Measurements from ENCODE around the gene CHST12. TPM values are rescaled to one million over a fixed set of nuclear protein-coding genes. Genes with fewer than 3 reads are reported as not detected.

Gene CHST12
- total RNA-seq, 1 experiment from 2014 or later: 12.9 TPM

- no peaks in the 10 kb centered on the region for H3K9me3 ChIP-seq (ENCODE audit: low read length)
- POLR2A ChIA-PET (ENCODE audit: unreplicated experiment): interaction anchor here (0.5 to 0.8 kb wide), 4 partner anchors 16 to 50 kb away, joined by 4 to 9 read pairs (median 4); no protein-coding TSS in a partner anchor
Measured at GRCh38 chr7:2403718-2404648, 572 bp downstream of the CHST12 start.

GRCh38 chr7:2404714-2405119 lies 1.3 kb downstream of the CHST12 start:
- no peaks in the 10 kb centered on the region for H4K20me1 ChIP-seq (ENCODE audit: low read length)
- peak overlapping the region; percentile 96 for H3K4me2 ChIP-seq (ENCODE audit: low read length)
- CTCF ChIA-PET: no interaction called here
- no peak overlapping the region for H3K27ac ChIP-seq (ENCODE audit: low read length)
- H3K79me2 ChIP-seq (ENCODE audit: low read length): peaks cover 21% of the 10 kb centered on the region
- ATAC-seq (no peak), DNase-seq (no peak)
- peak overlapping the region; percentile 85; the same call in 1 of the 2 replicates for H3K9ac ChIP-seq (ENCODE audit: low read length)
- no peaks in the 10 kb centered on the region for H3K27me3 ChIP-seq (ENCODE audit: low read length)
- no TSS peak for BruUV-seq (replicated peaks)
- no peak for TF ChIP-seq EZH2 (IDR thresholded peaks at IDR 0.05; ENCODE audit: low read length, unreplicated experiment)
- H3K9me2 ChIP-seq (replicated peaks; ENCODE audit: low read length): no peaks in the 10 kb centered on the region
- no peaks in the 10 kb centered on the region for H3K9me3 ChIP-seq (ENCODE audit: low read length)
- no peaks in the 10 kb centered on the region for H3F3A ChIP-seq (ENCODE audit: low read length, unreplicated experiment)
- no peaks in the 10 kb centered on the region for H3K36me3 ChIP-seq (ENCODE audit: low read depth, low read length)
- peak overlapping the region; percentile 96 for H2AFZ ChIP-seq (ENCODE audit: low read length)
- peaks cover 18% of the 10 kb centered on the region for H3K4me1 ChIP-seq (ENCODE audit: insufficient read depth, low read length)
- intact Hi-C loops (cut with micrococcal nuclease): no loop called here
- POLR2A ChIA-PET (ENCODE audit: unreplicated experiment): no interaction called here
- peak overlapping the region; percentile 96 for H3K4me3 ChIP-seq (ENCODE audit: low read length)

More at GRCh38 chr7:2403718-2404648, 572 bp downstream of the CHST12 start:
- DNase-seq (peak; percentile 25), ATAC-seq (peak; percentile 42)
- no peaks in the 10 kb centered on the region for H3K27me3 ChIP-seq (ENCODE audit: low read length)
- peak overlapping the region; percentile 85 for H3K9ac ChIP-seq (ENCODE audit: low read length)
- H3K4me1 ChIP-seq (ENCODE audit: insufficient read depth, low read length): peaks cover 22% of the 10 kb centered on the region
- no peaks in the 10 kb centered on the region for H3K36me3 ChIP-seq (ENCODE audit: low read depth, low read length)
- no peaks in the 10 kb centered on the region for H3F3A ChIP-seq (ENCODE audit: low read length, unreplicated experiment)
- H3K9me2 ChIP-seq (replicated peaks; ENCODE audit: low read length): no peaks in the 10 kb centered on the region
- TF ChIP-seq, protein P1, sequence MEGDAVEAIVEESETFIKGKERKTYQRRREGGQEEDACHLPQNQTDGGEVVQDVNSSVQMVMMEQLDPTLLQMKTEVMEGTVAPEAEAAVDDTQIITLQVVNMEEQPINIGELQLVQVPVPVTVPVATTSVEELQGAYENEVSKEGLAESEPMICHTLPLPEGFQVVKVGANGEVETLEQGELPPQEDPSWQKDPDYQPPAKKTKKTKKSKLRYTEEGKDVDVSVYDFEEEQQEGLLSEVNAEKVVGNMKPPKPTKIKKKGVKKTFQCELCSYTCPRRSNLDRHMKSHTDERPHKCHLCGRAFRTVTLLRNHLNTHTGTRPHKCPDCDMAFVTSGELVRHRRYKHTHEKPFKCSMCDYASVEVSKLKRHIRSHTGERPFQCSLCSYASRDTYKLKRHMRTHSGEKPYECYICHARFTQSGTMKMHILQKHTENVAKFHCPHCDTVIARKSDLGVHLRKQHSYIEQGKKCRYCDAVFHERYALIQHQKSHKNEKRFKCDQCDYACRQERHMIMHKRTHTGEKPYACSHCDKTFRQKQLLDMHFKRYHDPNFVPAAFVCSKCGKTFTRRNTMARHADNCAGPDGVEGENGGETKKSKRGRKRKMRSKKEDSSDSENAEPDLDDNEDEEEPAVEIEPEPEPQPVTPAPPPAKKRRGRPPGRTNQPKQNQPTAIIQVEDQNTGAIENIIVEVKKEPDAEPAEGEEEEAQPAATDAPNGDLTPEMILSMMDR (conservative IDR thresholded peaks at IDR 0.05; ENCODE audit: low read depth, low read length): no peak; the same call in 1 of the 2 replicates
- TF ChIP-seq EZH2 (IDR thresholded peaks at IDR 0.05; ENCODE audit: low read length, unreplicated experiment) (no peak), EZH2phosphoT487 (IDR thresholded peaks at IDR 0.05; ENCODE audit: borderline replicate concordance, low read length) (no peak)
- H3K4me2 ChIP-seq (ENCODE audit: low read length): peak overlapping the region; percentile 96
- H2AFZ ChIP-seq (ENCODE audit: low read length): peak overlapping the region; percentile 96
- H3K4me3 ChIP-seq (ENCODE audit: low read length): peak overlapping the region; percentile 96
- no peaks in the 10 kb centered on the region for H4K20me1 ChIP-seq (ENCODE audit: low read length)
- CTCF ChIA-PET: interaction anchor here (1.5 kb wide), 1 partner anchor 27 kb away, joined by 4 read pairs; no protein-coding TSS in a partner anchor
- BruUV-seq (replicated peaks): no TSS peak
- peaks cover 21% of the 10 kb centered on the region for H3K79me2 ChIP-seq (ENCODE audit: low read length)
- no peak overlapping the region for H3K27ac ChIP-seq (ENCODE audit: low read length)
- intact Hi-C loops (cut with micrococcal nuclease): no loop called here

GRCh38 chr7:2405201-2405600 lies 1.8 kb downstream of the CHST12 start:
- Histone ChIP-seq H3K9ac (ENCODE audit: low read length) (no peak overlapping the region), H3K9me2 (replicated peaks; ENCODE audit: low read length) (no peaks in the 10 kb centered on the region), H3K27me3 (ENCODE audit: low read length) (no peaks in the 10 kb centered on the region), H3F3A (ENCODE audit: low read length, unreplicated experiment) (no peaks in the 10 kb centered on the region), H3K4me3 (ENCODE audit: low read length) (no peak overlapping the region), H2AFZ (ENCODE audit: low read length) (no peak overlapping the region), H3K79me2 (ENCODE audit: low read length) (peaks cover 21% of the 10 kb centered on the region), H3K27ac (ENCODE audit: low read length) (no peak overlapping the region), H3K36me3 (ENCODE audit: low read depth, low read length) (no peaks in the 10 kb centered on the region), H3K9me3 (ENCODE audit: low read length) (no peaks in the 10 kb centered on the region), H4K20me1 (ENCODE audit: low read length) (no peaks in the 10 kb centered on the region), H3K4me2 (ENCODE audit: low read length) (peak overlapping the region; percentile 96; the same call in 1 of the 2 replicates), H3K4me1 (ENCODE audit: insufficient read depth, low read length) (peaks cover 14% of the 10 kb centered on the region)
- ChIA-PET POLR2A (ENCODE audit: unreplicated experiment) (no interaction called here), CTCF (interaction anchor here (0.5 kb wide), 1 partner anchor 226 kb away, joined by 5 read pairs; no protein-coding TSS in a partner anchor)
- TF ChIP-seq EZH2 (IDR thresholded peaks at IDR 0.05; ENCODE audit: low read length, unreplicated experiment) (no peak), EZH2phosphoT487 (IDR thresholded peaks at IDR 0.05; ENCODE audit: borderline replicate concordance, low read length) (no peak)
- TF ChIP-seq, protein P1 (conservative IDR thresholded peaks at IDR 0.05; ENCODE audit: low read depth, low read length): no peak
- intact Hi-C loops (cut with micrococcal nuclease): no loop called here
- ATAC-seq: no peak
- DNase-seq: no peak
- BruUV-seq (replicated peaks): no TSS peak
